Kasumi-1 (cell line): ENCODE results near the gene TCF25.
"Not testable (repeated sequence)": the region's sequence is repeated elsewhere in the genome, so short reads cannot be mapped to it uniquely, and the experiment has no call there.

Experiments
- DNase-seq, 2 experiments: peaks; one replicate each; lab custom pipeline; 2025; lab: John Stamatoyannopoulos, UW

Gene TCF25

DNA sequence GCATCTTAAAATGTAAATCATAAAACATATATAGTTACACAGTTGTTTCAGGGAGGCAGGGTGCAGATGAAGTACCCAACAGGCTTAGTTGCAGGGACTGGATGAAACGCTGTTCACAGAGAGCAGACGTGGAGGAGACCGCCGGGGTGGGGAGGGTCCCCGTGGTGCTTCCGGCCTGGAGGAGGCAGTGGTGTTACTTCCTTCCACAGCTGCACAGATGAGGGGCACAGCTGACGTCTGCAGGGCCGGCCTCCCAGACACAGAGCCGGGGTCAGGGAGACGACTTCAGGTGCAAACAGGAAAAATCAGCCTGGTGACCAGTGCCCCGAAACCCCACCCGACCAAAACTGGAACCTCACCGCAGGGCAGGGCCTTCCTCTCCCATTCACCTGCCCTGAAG is 28.0 kb upstream of the TCF25 start:
- DNase-seq: peak in 1 of 2 experiments; percentile 28

DNA sequence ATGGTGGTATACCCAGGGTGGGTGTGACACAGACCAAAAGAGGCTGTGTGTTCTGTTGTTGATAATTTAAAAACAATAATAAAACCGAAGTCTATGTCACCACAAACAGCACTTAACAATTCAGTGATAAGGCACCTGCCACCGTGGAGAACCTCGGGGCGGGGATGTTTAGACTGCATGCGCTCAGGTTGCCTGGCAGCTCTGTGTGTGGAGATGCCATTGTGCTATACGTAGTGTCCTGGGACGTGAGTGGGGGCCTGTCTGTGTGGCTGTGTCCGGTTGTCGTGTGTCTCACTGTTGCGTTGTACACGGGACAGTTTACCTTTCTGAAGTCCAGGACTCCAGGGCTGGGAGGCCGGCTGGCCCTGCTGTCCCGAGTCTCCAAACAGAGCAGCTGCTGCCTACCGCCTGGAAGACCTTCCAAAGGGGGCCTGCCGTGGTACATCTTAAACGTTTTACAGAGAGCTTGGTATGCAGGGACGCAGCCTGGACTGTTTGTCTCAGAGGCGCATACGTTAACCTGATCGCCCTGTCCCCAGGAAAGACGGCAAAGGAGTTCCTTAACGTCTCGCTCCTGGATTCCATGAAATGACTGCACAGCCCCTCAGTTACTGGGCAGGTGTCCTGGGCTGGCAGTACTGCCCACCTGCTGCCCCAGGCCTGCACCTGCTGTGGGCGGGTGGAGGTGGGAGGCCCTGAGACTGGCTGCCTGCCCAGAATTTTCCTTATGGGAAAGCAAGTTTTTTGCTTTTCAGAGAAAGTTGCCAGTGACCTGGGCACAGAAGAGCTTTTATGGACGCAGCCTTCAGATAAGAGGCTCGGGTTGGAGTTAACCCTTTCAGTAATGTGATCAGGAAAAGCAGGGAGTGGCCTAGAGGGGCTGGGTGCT is 26.1 kb upstream of the TCF25 start:
- DNase-seq: no peak

- DNase-seq: no peak
Measured at GRCh38 chr16:89847940-89848297, 25.5 kb upstream of the TCF25 start.

DNA sequence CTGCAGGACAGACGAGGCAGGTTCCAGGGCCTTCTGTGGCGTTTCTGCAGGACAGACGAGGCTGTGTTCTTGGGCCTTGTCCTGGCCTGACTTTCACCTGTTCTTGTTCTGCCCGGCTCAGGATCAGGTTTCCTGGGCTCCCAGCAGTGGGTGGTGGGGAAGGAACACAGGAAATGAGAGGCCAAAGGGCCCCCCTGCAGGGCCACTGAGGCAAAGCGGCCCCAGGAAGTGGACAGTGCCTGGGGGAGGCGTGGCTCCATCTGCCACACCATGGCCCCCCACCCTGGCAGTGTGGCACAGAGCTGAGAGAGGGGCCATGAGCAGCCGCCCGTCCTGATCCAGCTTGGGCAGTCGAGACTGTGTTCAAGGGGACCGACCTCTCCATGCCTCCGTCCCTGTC is 24.4 kb upstream of the TCF25 start:
- no peak for DNase-seq

GRCh38 chr16:89853306-89853993 is 19.9 kb upstream of the TCF25 start:
- DNase-seq: no peak

GRCh38 chr16:89855301-89855945 is 18.0 kb upstream of the TCF25 start:
- no peak for DNase-seq

DNA sequence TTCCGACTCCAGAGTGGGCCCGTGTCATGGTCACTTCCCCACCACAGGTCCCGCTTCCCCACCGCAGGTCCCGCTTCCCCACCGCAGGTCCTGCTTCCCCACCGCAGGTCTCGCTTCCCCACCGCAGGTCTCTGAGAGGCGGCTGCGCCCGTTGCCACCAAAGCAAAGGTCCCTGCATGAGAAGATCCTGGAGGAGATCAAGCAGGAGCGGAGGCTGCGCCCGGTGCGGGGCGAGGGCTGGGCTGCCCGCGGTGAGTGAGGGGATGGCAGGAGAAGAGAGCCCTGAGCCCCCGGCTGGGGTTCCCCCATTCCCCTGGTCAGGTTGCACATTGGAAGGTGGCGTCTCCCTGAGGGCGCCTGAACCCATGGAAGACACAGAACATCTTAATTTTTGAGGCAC is 17.4 kb upstream of the TCF25 start:
- no peak for DNase-seq

DNA sequence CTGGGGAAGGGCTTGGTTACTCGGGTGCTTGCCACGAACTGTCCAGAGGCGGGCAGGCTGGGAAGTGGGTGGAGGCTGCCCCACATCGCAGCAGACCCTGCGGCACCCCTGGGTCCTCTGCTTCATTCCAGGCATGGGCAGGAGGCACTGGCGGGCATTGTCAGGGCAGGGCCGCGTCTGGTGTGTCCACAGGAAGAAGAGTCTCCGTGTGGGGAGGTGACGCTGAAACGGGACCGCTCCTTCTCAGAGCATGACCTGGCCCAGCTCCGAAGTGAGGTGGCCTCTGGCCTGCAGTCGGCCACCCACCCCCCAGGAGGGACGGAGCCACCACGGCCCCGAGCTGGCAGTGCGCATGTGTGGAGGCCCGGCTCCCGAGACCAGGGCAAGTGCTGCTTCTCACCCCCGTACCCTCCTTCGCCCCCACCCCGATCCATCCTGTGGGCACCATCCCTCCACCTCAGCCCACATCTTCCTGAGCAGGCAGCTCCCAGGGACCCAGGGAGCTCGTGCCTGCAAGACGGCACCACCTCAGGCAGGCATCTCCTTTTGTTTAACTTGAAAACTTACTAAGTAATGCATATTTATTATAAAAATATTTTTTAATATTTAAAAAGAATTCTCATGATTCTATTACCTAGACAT is 14.3 kb upstream of the TCF25 start:
- no peak for DNase-seq

DNA sequence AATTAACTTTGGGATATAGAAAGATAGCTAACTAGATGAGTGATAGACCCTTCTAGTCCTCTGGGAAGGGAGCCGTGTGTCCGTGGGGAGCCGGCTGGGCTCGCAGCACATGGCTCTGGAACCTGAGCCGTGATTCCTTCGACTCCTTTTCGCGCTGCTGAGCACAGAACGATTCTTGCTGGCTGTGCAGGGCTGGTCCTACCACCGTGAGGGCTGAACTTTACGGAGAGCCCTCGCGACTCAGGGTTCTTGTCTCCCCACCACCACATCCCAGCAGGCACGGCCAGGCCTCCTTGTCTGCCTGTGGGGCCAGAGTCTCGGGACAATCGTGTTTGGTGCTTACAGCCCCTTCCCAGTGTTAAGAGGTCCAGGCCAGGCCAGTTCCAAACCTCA is 13.8 kb upstream of the TCF25 start:
- DNase-seq: no peak

DNA sequence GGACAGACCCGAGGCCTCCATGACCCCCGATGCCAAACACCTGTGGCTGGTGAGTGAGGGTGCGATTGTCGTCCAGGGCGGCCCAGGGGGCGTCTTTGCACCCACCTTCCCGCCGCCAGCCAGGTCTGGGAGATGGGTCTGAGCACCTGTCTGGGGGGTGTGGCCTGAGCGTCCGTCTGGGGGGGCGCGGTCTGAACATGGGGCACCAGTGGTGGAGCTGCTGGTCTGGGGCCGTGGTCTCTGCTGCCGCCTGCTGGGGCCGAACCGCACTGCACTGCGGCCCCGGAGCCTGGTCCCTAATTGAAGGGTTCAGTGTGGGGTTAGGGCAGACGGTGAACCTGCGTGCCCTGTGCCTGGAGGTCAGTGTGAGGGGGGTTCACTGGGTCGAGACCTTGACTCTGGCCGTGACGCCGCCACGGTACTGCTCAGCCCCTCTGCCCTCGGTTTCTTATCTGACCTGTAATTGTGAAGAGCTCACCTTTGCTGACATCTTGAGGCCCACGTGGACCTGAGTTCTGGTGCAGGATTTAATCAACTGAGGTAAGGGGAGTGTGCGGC is 12.6 kb upstream of the TCF25 start:
- peak; percentile 50 to 65 for DNase-seq

- no peak for DNase-seq
Measured at GRCh38 chr16:89861648-89862047, 11.7 kb upstream of the TCF25 start.

DNA sequence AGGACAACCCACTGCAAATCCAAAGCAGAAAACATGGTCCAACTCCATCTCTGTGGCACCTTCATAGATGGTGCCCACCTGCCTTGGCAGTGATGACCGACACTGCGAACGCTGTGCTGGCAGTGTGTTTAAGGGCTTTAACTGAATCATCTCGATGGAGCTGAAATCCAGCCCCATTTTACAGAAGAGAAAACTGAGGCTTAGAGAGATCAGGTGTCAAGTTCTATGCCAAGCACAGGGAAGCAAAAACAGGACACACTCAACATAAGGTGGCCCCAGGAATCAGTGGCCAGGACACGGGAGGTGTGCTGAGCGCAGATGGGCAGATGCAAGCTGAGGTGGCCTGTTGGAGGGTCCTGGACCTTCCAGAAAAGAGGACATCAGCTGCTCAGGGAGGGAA is 10.7 kb upstream of the TCF25 start:
- no peak for DNase-seq

DNA sequence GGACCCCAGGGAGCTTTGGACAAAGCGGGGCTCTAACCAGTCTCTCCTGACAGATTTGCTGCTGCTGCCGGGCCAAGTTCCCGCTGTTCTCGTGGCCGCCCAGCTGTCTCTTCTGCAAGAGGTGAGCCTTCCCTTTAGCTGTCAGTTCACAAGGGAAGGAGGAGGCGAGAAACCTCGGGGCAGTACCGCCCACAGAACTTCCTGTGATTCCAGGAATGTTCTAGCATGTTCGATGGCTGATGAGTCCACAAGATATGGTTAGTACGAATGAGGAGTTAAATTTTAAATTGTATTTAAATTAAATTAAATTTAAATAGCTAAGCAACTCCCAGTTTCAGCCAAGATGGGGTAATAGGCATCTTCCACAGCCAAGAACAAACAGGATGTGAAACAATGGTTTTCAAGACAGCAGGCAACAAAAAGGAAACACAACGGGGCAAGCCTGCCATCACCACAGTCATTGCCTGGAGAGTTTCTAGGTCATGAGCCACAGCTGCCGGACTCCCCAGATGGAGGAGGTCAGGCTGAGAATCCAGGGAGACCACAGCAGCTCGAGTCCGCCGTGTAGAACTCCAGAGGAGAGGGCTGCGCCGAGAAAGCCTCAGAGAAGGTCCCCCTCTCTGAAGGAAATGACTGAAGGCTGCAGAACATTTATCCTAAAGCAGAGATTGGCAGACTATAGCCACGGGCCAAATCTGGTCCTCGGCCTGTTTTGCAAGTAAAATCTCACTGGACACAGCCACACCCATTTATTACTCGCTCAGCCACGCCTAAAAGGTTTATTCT is 9.5 kb upstream of the TCF25 start:
- no peak for DNase-seq

DNA sequence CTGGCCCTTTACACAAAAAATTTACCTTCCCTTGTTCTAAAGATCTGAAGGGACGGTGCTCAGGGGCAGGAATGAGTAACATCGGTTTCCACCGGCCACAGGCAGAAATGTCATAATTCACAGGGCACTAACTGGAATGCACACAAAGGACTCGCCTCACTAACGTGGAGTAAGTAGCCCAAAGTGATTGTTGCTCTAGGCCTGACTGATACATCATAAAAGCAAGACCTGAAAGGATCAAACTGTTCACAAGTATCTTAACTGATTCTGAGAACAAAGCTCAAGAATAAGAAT is 8.9 kb upstream of the TCF25 start:
- DNase-seq: no peak

- no peak for DNase-seq
Measured at GRCh38 chr16:89867918-89868317, 5.5 kb upstream of the TCF25 start.

GRCh38 chr16:89869911-89870310 is 3.5 kb upstream of the TCF25 start:
- no peak for DNase-seq

DNA sequence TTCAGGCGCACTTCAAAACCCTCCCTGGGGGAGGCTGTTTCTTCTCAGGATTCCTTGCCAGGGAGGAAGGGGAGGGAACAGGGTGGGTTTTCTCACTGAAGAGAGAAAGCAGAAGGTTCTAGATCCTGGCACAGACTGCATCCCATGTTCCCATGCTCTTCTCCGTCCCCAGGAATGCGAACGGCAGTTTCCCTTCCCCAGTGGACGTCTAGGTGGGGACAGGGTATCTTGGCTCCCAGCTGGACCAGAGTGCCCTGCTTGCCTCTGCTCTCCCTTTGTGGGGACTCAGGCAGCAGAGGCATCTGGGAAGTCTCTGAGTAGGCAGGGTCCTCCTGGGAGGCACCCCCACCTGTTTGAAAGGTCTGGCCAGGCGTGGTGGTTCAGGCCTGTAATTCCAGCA is 3.0 kb upstream of the TCF25 start:
- no peak for DNase-seq

- no peak for DNase-seq
Measured at GRCh38 chr16:89871895-89872294, 1.5 kb upstream of the TCF25 start.

GRCh38 chr16:89873972-89874689 is 739 bp downstream of the TCF25 start:
- peak; percentile 84 to 92 for DNase-seq

DNA sequence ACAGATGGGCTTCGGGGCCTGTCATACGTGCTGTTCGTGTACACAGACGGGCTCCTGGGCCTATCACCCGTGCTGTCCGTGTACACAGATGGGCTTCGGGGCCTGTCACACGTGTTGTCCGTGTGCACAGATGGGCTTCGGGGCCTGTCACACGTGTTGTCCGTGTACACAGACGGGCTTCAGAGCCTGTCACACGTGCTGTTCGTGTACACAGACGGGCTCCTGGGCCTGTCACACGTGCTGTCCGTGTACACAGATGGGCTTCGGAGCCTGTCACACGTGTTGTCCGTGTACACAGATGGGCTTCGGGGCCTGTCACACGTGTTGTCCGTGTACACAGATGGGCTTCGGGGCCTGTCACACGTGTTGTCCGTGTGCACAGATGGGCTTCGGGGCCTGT is 5.7 kb downstream of the TCF25 start:
- not testable (repeated sequence) for DNase-seq
